HG03575 (cell line): ENCODE data around the gene GPR32.
A peak's percentile ranks its signal among the peaks of the same experiment; 100 is the strongest.
"Not testable (repeated sequence)": the region's sequence is repeated elsewhere in the genome, so short reads cannot be mapped to it uniquely, and the experiment has no call there.

Experiments used
- ATAC-seq: cut with Tn5 transposase; IDR thresholded peaks from one replicate; pipeline ENCODE4 v1.9.1; 2021; ENCODE audit not compliant: unreplicated experiment, insufficient number of reproducible peaks, low FRiP score; ENCODE audit errors: extremely low read depth

Gene GPR32

GRCh38 chr19:50796634-50797428 lies 26.6 kb downstream of the GPR32 start:
- no peak for ATAC-seq

GRCh38 chr19:50797429-50797780 lies 27.1 kb downstream of the GPR32 start:
- ATAC-seq = no peak

- ATAC-seq = no peak
Measured at GRCh38 chr19:50797781-50798658, 27.8 kb downstream of the GPR32 start.

- ATAC-seq = no peak
Measured at GRCh38 chr19:50798659-50799546, 28.6 kb downstream of the GPR32 start.

- ATAC-seq = no peak
Measured at GRCh38 chr19:50799547-50799851, 29.2 kb downstream of the GPR32 start.

- no peak for ATAC-seq
Measured at GRCh38 chr19:50801107-50801506, 30.8 kb downstream of the GPR32 start.

- no peak for ATAC-seq
Measured at GRCh38 chr19:50803633-50804419, 33.6 kb downstream of the GPR32 start.

GRCh38 chr19:50804420-50805272 lies 34.4 kb downstream of the GPR32 start:
- ATAC-seq = peak; percentile 57

- ATAC-seq = no peak
Measured at GRCh38 chr19:50808856-50809255, 38.6 kb downstream of the GPR32 start.

- ATAC-seq = not testable (repeated sequence)
Measured at GRCh38 chr19:50811622-50812238, 41.5 kb downstream of the GPR32 start.

GRCh38 chr19:50812474-50812873 lies 42.2 kb downstream of the GPR32 start:
- no peak for ATAC-seq

- ATAC-seq = no peak
Measured at GRCh38 chr19:50814883-50815282, 44.6 kb downstream of the GPR32 start.

GRCh38 chr19:50815439-50815838 lies 45.2 kb downstream of the GPR32 start:
- ATAC-seq = no peak

GRCh38 chr19:50817941-50818858 lies 47.9 kb downstream of the GPR32 start:
- ATAC-seq = no peak

- no peak for ATAC-seq
Measured at GRCh38 chr19:50818859-50819472, 48.7 kb downstream of the GPR32 start.

- ATAC-seq = no peak
Measured at GRCh38 chr19:50819636-50820035, 49.4 kb downstream of the GPR32 start.
